BLaER1 treated with 17β-estradiol and CSF1 and Interleukin-3, amounts not matched to agents 10 nM and 100 nM (cell line): ENCODE results near the gene COMMD2.

Experiments
- H3K27ac ChIP-seq, 11 experiments: shearing (Covaris generic); formaldehyde crosslinking; 2 replicates each; pipeline ENCODE4 v1.8.1; 2022
- H3K27me3 ChIP-seq, 11 experiments: shearing (Covaris generic); formaldehyde crosslinking; 2 replicates each; pipeline ENCODE4 v1.8.1; 2022
- H3K36me3 ChIP-seq, 11 experiments: shearing (Covaris generic); formaldehyde crosslinking; 2 replicates each; pipeline ENCODE4 v1.8.1; 2022
- H3K4me1 ChIP-seq, 10 experiments: shearing (Covaris generic); formaldehyde crosslinking; 2 replicates each; pipeline ENCODE4 v1.8.1; 2022
- H3K4me2 ChIP-seq, 11 experiments: shearing (Covaris generic); formaldehyde crosslinking; 2 replicates each; pipeline ENCODE4 v1.8.1; 2022
- H3K4me3 ChIP-seq, 10 experiments: shearing (Covaris generic); formaldehyde crosslinking; 2 replicates each; pipeline ENCODE4 v1.8.1; 2022
- H3K9ac ChIP-seq, 11 experiments: shearing (Covaris generic); formaldehyde crosslinking; 2 replicates each; pipeline ENCODE4 v1.8.1; 2022
- H3K9me3 ChIP-seq, 11 experiments: shearing (Covaris generic); formaldehyde crosslinking; replicated peaks in 1 of 11; 2 replicates each; pipeline ENCODE4 v1.8.1; 2022
- H4K20me1 ChIP-seq, 11 experiments: shearing (Covaris generic); formaldehyde crosslinking; 2 replicates each; pipeline ENCODE4 v1.8.1; 2022
- Cebpa-rat ChIP-seq, 11 experiments: shearing (Covaris generic); IDR thresholded peaks; 2 replicates each; pipeline ENCODE4 v1.8.1; 2022

COMMD2 gene

GRCh38 chr3:149702691-149703441 lies 49.4 kb downstream of the COMMD2 start:
- no peaks in the 10 kb centered on the region for H3K4me1 ChIP-seq
- H4K20me1 ChIP-seq, result no peaks in the 10 kb centered on the region
- TF ChIP-seq Cebpa-rat (IDR thresholded peaks at IDR 0.05), result no peak
- no peak overlapping the region for H3K4me2 ChIP-seq
- H3K27me3 ChIP-seq, result no peaks in the 10 kb centered on the region
- H3K27ac ChIP-seq, result no peak overlapping the region
- peaks cover 18 to 23% (median 21%) of the 10 kb centered on the region in 11 experiments for H3K9me3 ChIP-seq
- no peak overlapping the region for H3K9ac ChIP-seq
- peaks cover 0 to 8% (median 0%) of the 10 kb centered on the region in 11 experiments; a peak in 3 of 22 replicates for H3K36me3 ChIP-seq
- no peak overlapping the region for H3K4me3 ChIP-seq

GRCh38 chr3:149701977-149702350 lies 50.3 kb downstream of the COMMD2 start:
- no peaks in the 10 kb centered on the region for H3K4me1 ChIP-seq
- H3K9ac ChIP-seq, result no peak overlapping the region
- H3K9me3 ChIP-seq, result peaks cover 27 to 32% (median 30%) of the 10 kb centered on the region in 11 experiments
- no peaks in the 10 kb centered on the region for H4K20me1 ChIP-seq
- no peaks in the 10 kb centered on the region for H3K27me3 ChIP-seq
- peaks cover 0 to 8% (median 0%) of the 10 kb centered on the region in 11 experiments; a peak in 3 of 22 replicates for H3K36me3 ChIP-seq
- H3K4me2 ChIP-seq, result no peak overlapping the region
- H3K27ac ChIP-seq, result no peak overlapping the region
- TF ChIP-seq Cebpa-rat (IDR thresholded peaks at IDR 0.05), result no peak
- H3K4me3 ChIP-seq, result no peak overlapping the region

GRCh38 chr3:149701206-149701976 lies 50.9 kb downstream of the COMMD2 start:
- no peak overlapping the region for H3K27ac ChIP-seq
- peaks cover 0 to 8% (median 0%) of the 10 kb centered on the region in 11 experiments; a peak in 3 of 22 replicates for H3K36me3 ChIP-seq
- no peaks in the 10 kb centered on the region for H3K4me1 ChIP-seq
- H3K27me3 ChIP-seq, result no peaks in the 10 kb centered on the region
- H4K20me1 ChIP-seq, result no peaks in the 10 kb centered on the region
- TF ChIP-seq Cebpa-rat (IDR thresholded peaks at IDR 0.05), result no peak
- peaks cover 30 to 38% (median 34%) of the 10 kb centered on the region in 11 experiments for H3K9me3 ChIP-seq
- no peak overlapping the region for H3K4me2 ChIP-seq
- no peak overlapping the region for H3K9ac ChIP-seq
- no peak overlapping the region for H3K4me3 ChIP-seq
